GM12872 (cell line): ENCODE measurements around the gene CD96.

Source experiments
- TF ChIP-seq, protein P1 (sequence below): IDR thresholded peaks from 3 replicates; pipeline ENCODE4 v1.5.1; 2011; ENCODE audit warnings: low read depth, mild to moderate bottlenecking, low read length, moderate library complexity; ENCODE audit not compliant: insufficient read depth

CD96 gene

DNA sequence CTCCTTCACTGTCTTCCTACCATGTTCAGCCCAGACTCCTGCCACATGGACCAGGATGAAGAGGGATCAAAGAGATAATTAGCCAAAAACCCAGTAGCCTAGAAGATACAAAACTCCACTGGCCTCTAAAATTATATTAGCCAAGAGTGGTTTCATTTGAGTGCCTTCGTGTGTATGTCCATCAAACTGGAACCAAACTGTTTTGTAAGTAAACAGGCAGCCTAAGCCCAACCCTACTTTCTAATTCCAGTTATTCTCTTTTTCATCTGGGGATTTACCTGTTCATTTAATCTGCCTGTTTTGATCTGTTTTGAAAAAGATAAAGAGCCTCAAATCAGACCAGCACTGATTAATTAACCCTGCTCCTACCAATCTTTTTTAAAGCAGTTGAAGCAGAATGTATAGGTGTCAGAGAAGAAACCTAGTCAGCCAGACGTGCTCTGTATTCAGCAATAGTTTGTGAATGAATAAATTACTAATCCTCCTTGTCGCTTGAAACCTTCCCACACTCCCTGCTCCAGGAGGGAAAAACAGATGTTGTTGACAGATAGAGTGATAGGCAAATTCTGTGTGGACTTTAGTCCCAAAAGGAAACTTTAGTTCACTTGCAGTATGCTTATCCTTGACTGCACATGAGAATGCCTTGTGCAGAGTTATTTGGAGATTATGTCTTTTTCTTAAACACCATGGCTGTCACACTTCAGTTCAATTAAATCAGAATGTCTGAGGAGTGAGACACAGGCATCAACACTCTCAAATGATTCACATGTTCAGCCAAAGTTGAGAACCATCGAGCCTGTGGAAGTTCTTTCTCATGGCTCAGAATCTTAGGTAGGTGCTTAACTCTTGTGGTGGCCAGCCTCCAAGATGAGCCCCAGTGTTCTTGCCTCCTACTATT lies 108.6 kb downstream of the CD96 start:
- TF ChIP-seq, protein P1, sequence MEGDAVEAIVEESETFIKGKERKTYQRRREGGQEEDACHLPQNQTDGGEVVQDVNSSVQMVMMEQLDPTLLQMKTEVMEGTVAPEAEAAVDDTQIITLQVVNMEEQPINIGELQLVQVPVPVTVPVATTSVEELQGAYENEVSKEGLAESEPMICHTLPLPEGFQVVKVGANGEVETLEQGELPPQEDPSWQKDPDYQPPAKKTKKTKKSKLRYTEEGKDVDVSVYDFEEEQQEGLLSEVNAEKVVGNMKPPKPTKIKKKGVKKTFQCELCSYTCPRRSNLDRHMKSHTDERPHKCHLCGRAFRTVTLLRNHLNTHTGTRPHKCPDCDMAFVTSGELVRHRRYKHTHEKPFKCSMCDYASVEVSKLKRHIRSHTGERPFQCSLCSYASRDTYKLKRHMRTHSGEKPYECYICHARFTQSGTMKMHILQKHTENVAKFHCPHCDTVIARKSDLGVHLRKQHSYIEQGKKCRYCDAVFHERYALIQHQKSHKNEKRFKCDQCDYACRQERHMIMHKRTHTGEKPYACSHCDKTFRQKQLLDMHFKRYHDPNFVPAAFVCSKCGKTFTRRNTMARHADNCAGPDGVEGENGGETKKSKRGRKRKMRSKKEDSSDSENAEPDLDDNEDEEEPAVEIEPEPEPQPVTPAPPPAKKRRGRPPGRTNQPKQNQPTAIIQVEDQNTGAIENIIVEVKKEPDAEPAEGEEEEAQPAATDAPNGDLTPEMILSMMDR: no peak

DNA sequence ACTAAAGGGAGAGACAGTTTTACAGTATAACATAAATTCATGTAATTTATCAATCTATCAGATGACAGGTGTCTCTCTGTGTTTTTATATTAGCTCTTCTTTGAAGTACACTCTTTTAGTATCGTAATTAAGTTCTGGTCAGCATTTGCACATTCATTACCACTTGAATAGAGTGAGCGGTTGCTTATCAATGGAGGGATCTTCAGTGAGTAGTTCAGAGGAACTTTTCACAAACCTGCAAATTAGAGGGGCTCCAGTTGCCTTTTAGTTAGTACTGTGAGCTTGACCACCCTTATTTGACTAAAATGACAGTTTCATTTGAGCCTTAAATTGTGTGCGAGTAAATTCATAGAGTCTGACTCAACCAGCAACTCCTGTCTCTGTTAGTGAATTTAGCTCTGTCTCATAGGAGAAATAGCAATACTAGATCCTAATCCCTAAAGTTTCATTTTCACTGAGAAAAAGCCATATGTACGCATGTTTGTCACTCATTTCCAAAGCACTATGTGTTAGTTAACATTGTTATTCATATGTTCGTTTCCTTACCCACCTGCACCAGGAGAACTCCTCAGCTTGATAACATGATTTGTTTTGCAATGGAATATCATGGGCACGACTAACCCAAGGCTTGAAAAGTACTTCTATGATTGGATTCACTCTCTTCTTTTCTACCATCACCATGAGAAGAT lies 110.6 kb downstream of the CD96 start:
- TF ChIP-seq, protein P1: no peak

DNA sequence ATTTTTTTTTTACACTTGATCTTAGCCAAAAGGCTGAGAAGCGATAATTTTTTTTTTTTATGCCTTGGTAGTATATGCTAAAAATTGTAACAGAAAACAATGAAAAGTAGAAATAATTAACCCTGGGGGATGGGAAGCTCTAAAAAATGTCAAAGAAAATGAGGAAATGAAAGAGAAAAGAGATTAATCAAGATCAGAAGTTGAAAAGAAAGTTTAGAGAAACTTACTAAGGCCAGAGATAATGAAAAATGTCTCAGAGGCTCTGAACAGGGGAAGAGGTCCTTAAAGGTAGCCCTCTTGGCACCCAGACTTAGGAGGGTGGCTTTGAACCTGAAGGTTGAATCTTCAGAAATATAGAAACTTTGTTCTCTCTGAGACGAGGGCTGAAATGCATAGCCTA lies 111.8 kb downstream of the CD96 start:
- TF ChIP-seq, protein P1: no peak

DNA sequence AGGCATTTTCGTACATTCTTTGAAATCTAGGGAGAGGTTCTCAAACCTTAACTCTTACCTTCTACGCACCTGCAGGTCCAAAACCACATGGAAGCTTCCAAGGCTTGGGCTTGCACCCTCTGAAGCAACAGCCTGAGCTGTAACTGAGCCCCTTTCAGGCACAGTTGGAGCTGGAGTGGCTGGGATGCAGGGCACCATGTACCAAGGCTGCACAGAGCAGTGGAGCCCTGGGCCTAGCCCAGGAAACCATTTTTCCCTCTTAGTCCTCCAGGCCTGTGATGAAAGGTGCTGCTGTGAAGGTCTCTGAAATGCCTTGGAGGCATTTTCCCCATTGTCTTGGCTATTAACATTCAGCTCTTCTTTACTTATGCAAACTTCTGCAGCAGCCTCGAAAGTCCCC lies 120.0 kb downstream of the CD96 start:
- TF ChIP-seq, protein P1: no peak

DNA sequence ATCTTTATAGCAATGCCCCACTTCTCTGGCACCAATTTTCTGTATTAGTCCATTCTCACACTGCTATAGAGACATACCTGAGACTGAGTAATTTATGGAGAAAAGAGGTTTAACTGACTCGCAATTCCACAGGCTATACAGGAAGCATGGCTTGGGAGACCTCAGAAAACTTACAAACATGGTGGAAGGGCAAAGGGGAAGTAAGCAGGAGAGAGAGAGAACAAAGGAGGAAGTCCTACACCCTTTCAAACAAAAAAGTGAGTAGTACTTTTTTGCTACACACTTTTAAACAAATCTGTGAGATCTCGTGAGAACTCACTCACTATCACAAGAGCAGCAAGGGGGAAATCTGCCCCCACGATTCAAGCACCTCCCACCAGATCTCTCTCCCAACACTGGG lies 120.9 kb downstream of the CD96 start:
- TF ChIP-seq, protein P1: no peak

DNA sequence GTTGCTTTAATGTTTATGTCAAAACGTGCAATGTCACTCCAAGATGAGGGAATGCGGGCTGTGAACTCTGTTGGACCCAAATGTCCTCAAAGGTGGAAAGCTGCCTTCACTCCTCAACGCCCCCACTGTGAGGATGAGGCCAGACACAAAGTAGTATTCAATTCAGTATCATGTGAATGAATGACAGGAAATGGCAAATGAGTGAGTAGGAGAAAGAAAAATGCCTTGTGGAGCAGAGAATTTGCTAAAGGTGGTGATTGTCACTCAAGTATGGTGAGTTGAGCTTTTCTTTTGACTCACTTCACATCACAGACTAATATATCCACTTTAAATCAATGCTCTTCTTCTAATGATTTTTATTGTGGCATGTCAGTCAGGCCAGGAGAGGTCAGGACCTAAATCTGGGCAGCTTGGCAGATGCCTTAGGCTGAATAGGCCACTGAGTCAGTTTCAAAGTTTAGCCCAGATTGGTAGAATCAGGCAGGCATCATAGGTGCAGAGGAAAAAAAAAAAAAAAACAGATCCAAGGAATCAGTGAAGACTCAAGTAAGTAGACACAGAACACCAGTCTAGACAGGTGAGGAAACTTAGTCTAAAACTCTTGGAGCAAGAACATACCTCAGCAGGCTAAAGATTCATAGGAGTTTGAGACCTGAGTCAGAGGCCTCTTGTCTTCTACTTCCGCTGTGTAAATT lies 124.2 kb downstream of the CD96 start:
- TF ChIP-seq, protein P1: no peak

DNA sequence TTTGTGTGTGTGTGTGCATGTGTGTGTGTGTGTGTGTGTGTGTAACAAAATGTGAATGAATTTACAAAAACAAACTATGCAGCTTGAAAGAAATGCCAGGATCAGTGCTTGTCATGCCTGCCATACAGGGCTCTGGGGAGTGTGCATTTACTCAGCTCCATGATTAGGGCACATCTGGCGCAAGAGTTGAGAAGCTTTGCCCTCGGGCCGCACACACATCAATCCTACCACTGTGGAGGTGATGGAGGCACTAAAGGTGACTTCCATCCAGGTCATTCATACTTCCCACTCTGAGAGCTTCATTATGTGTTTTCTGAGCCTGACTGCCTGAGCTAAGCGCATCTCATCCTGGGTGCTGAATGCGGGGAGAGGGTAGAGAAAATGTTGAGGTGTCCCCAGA lies 125.2 kb downstream of the CD96 start:
- TF ChIP-seq, protein P1: no peak
